ENCODE results near the gene MBOAT2.

MBOAT2 gene

GRCh38 chr2:8840475-8841091, 162.9 kb downstream of the MBOAT2 start:
- H3K9me3 ChIP-seq (ENCODE audit: control insufficient read depth, low read length) = no peaks in the 10 kb centered on the region
- H3K27me3 ChIP-seq (replicated peaks; ENCODE audit: control insufficient read depth, insufficient read depth, low read length, poor library complexity, severe bottlenecking) = no peaks in the 10 kb centered on the region
- no peak for DNase-seq
- no peak overlapping the region for H3K27ac ChIP-seq (ENCODE audit: insufficient read depth, low read length, poor library complexity, severe bottlenecking)
- H3K4me3 ChIP-seq (ENCODE audit: insufficient read depth, low read depth, low read length, poor library complexity, severe bottlenecking) = no peak overlapping the region
- no peaks in the 10 kb centered on the region for H3K36me3 ChIP-seq (ENCODE audit: control insufficient read depth, insufficient read depth, low read length)
- peaks cover 10% of the 10 kb centered on the region for H3K4me1 ChIP-seq (ENCODE audit: control insufficient read depth, insufficient read depth, low read length, poor library complexity, severe bottlenecking)

- H3K4me1 ChIP-seq (ENCODE audit: control insufficient read depth, insufficient read depth, low read length, poor library complexity, severe bottlenecking) = peaks cover 14% of the 10 kb centered on the region
These were observed 164.1 kb downstream of the MBOAT2 start for GRCh38 chr2:8839189-8839965.

GRCh38 chr2:8837795-8838140, 165.7 kb downstream of the MBOAT2 start:
- peaks cover 14% of the 10 kb centered on the region for H3K4me1 ChIP-seq (ENCODE audit: control insufficient read depth, insufficient read depth, low read length, poor library complexity, severe bottlenecking)
- no peaks in the 10 kb centered on the region for H3K9me3 ChIP-seq (ENCODE audit: control insufficient read depth, low read length)
- no peak for DNase-seq
- H3K36me3 ChIP-seq (ENCODE audit: control insufficient read depth, insufficient read depth, low read length) = no peaks in the 10 kb centered on the region
- H3K4me3 ChIP-seq (ENCODE audit: insufficient read depth, low read depth, low read length, poor library complexity, severe bottlenecking) = peak overlapping the region; percentile 99
- no peaks in the 10 kb centered on the region for H3K27me3 ChIP-seq (replicated peaks; ENCODE audit: control insufficient read depth, insufficient read depth, low read length, poor library complexity, severe bottlenecking)
- no peak overlapping the region for H3K27ac ChIP-seq (ENCODE audit: insufficient read depth, low read length, poor library complexity, severe bottlenecking)

More at GRCh38 chr2:8839189-8839965, 164.1 kb downstream of the MBOAT2 start:
- no peaks in the 10 kb centered on the region for H3K27me3 ChIP-seq (replicated peaks; ENCODE audit: control insufficient read depth, insufficient read depth, low read length, poor library complexity, severe bottlenecking)
- no peaks in the 10 kb centered on the region for H3K36me3 ChIP-seq (ENCODE audit: control insufficient read depth, insufficient read depth, low read length)
- no peak overlapping the region for H3K4me3 ChIP-seq (ENCODE audit: insufficient read depth, low read depth, low read length, poor library complexity, severe bottlenecking)
- DNase-seq = no peak
- H3K27ac ChIP-seq (ENCODE audit: insufficient read depth, low read length, poor library complexity, severe bottlenecking) = no peak overlapping the region
- H3K9me3 ChIP-seq (ENCODE audit: control insufficient read depth, low read length) = no peaks in the 10 kb centered on the region

GRCh38 chr2:8836971-8837794, 166.3 kb downstream of the MBOAT2 start, which contains the start of gene KIDINS220:
KIDINS220 (minus strand) TSS chr2:8837613; CDS start chr2:8827093, 10,520 bp downstream.
- Histone ChIP-seq H3K27me3 (replicated peaks; ENCODE audit: control insufficient read depth, insufficient read depth, low read length, poor library complexity, severe bottlenecking) (no peaks in the 10 kb centered on the region), H3K4me3 (ENCODE audit: insufficient read depth, low read depth, low read length, poor library complexity, severe bottlenecking) (peak within 1 kb of the TSS; percentile 99), H3K36me3 (ENCODE audit: control insufficient read depth, insufficient read depth, low read length) (no peaks in the 10 kb centered on the region), H3K4me1 (ENCODE audit: control insufficient read depth, insufficient read depth, low read length, poor library complexity, severe bottlenecking) (peaks cover 14% of the 10 kb centered on the region), H3K27ac (ENCODE audit: insufficient read depth, low read length, poor library complexity, severe bottlenecking) (peak within 1 kb of the TSS; percentile 71), H3K9me3 (ENCODE audit: control insufficient read depth, low read length) (no peaks in the 10 kb centered on the region)
- DNase-seq = peak; percentile 78 to 82 (median 79)

- Histone ChIP-seq H3K9me3 (ENCODE audit: control insufficient read depth, low read length) (no peaks in the 10 kb centered on the region), H3K4me3 (ENCODE audit: insufficient read depth, low read depth, low read length, poor library complexity, severe bottlenecking) (no peak overlapping the region), H3K36me3 (ENCODE audit: control insufficient read depth, insufficient read depth, low read length) (no peaks in the 10 kb centered on the region), H3K4me1 (ENCODE audit: control insufficient read depth, insufficient read depth, low read length, poor library complexity, severe bottlenecking) (peaks cover 14% of the 10 kb centered on the region), H3K27me3 (replicated peaks; ENCODE audit: control insufficient read depth, insufficient read depth, low read length, poor library complexity, severe bottlenecking) (no peaks in the 10 kb centered on the region), H3K27ac (ENCODE audit: insufficient read depth, low read length, poor library complexity, severe bottlenecking) (no peak overlapping the region)
- DNase-seq = no peak
These were observed 168.2 kb downstream of the MBOAT2 start for GRCh38 chr2:8835279-8835678.

- H3K4me1 ChIP-seq (ENCODE audit: control insufficient read depth, insufficient read depth, low read length, poor library complexity, severe bottlenecking) = peaks cover 14% of the 10 kb centered on the region
These were observed 169.6 kb downstream of the MBOAT2 start for GRCh38 chr2:8833853-8834252.

GRCh38 chr2:8831516-8831915, 172.0 kb downstream of the MBOAT2 start:
- Histone ChIP-seq H3K4me3 (ENCODE audit: insufficient read depth, low read depth, low read length, poor library complexity, severe bottlenecking) (no peak overlapping the region), H3K27ac (ENCODE audit: insufficient read depth, low read length, poor library complexity, severe bottlenecking) (no peak overlapping the region), H3K27me3 (replicated peaks; ENCODE audit: control insufficient read depth, insufficient read depth, low read length, poor library complexity, severe bottlenecking) (no peaks in the 10 kb centered on the region), H3K9me3 (ENCODE audit: control insufficient read depth, low read length) (no peaks in the 10 kb centered on the region), H3K4me1 (ENCODE audit: control insufficient read depth, insufficient read depth, low read length, poor library complexity, severe bottlenecking) (peaks cover 13% of the 10 kb centered on the region), H3K36me3 (ENCODE audit: control insufficient read depth, insufficient read depth, low read length) (peaks cover 4% of the 10 kb centered on the region)
- DNase-seq = no peak

More at GRCh38 chr2:8833853-8834252, 169.6 kb downstream of the MBOAT2 start:
- Histone ChIP-seq H3K4me3 (ENCODE audit: insufficient read depth, low read depth, low read length, poor library complexity, severe bottlenecking) (no peak overlapping the region), H3K27ac (ENCODE audit: insufficient read depth, low read length, poor library complexity, severe bottlenecking) (no peak overlapping the region), H3K36me3 (ENCODE audit: control insufficient read depth, insufficient read depth, low read length) (no peaks in the 10 kb centered on the region), H3K9me3 (ENCODE audit: control insufficient read depth, low read length) (no peaks in the 10 kb centered on the region), H3K27me3 (replicated peaks; ENCODE audit: control insufficient read depth, insufficient read depth, low read length, poor library complexity, severe bottlenecking) (no peaks in the 10 kb centered on the region)
- no peak for DNase-seq

GRCh38 chr2:8827729-8828128, 175.8 kb downstream of the MBOAT2 start:
- DNase-seq = no peak
- H3K36me3 ChIP-seq (ENCODE audit: control insufficient read depth, insufficient read depth, low read length) = peaks cover 13% of the 10 kb centered on the region
- H3K4me1 ChIP-seq (ENCODE audit: control insufficient read depth, insufficient read depth, low read length, poor library complexity, severe bottlenecking) = no peaks in the 10 kb centered on the region
- H3K27ac ChIP-seq (ENCODE audit: insufficient read depth, low read length, poor library complexity, severe bottlenecking) = no peak overlapping the region
- no peak overlapping the region for H3K4me3 ChIP-seq (ENCODE audit: insufficient read depth, low read depth, low read length, poor library complexity, severe bottlenecking)
- H3K27me3 ChIP-seq (replicated peaks; ENCODE audit: control insufficient read depth, insufficient read depth, low read length, poor library complexity, severe bottlenecking) = no peaks in the 10 kb centered on the region
- H3K9me3 ChIP-seq (ENCODE audit: control insufficient read depth, low read length) = no peaks in the 10 kb centered on the region

GRCh38 chr2:8822218-8822617, 181.3 kb downstream of the MBOAT2 start:
- H3K9me3 ChIP-seq (ENCODE audit: control insufficient read depth, low read length) = no peaks in the 10 kb centered on the region
- no peak overlapping the region for H3K4me3 ChIP-seq (ENCODE audit: insufficient read depth, low read depth, low read length, poor library complexity, severe bottlenecking)
- no peak for DNase-seq
- peaks cover 35% of the 10 kb centered on the region for H3K36me3 ChIP-seq (ENCODE audit: control insufficient read depth, insufficient read depth, low read length)
- H3K27me3 ChIP-seq (replicated peaks; ENCODE audit: control insufficient read depth, insufficient read depth, low read length, poor library complexity, severe bottlenecking) = no peaks in the 10 kb centered on the region
- H3K27ac ChIP-seq (ENCODE audit: insufficient read depth, low read length, poor library complexity, severe bottlenecking) = no peak overlapping the region
- H3K4me1 ChIP-seq (ENCODE audit: control insufficient read depth, insufficient read depth, low read length, poor library complexity, severe bottlenecking) = no peaks in the 10 kb centered on the region

All from effector memory CD4-positive, alpha-beta T cell (primary cell).